HG03460 (cell line): ENCODE data around the gene ATP9B.

Experiments
- ATAC-seq: cut with Tn5 transposase; IDR thresholded peaks from one replicate; pipeline ENCODE4 v1.9.1; 2021; ENCODE audit not compliant: unreplicated experiment

Gene ATP9B

DNA sequence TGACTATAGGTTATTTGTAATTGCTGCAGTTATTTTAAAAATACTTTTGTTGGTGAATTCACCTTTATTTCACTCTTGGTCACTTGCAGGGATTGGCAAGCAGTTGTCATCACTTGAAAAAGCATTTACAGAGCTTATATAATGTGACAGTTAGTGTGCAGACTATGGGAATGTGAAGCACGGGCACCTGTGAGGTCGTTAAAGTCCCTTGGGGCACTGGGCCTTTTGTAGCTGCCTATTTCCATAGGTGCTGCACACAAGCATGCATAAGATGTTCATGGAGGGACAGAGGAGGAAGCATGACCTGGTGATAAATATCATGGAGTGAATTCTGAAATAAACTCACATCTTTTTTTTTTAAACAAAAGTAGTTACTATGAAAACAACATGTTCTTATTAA is 124.6 kb downstream of the ATP9B start:
- no peak for ATAC-seq

DNA sequence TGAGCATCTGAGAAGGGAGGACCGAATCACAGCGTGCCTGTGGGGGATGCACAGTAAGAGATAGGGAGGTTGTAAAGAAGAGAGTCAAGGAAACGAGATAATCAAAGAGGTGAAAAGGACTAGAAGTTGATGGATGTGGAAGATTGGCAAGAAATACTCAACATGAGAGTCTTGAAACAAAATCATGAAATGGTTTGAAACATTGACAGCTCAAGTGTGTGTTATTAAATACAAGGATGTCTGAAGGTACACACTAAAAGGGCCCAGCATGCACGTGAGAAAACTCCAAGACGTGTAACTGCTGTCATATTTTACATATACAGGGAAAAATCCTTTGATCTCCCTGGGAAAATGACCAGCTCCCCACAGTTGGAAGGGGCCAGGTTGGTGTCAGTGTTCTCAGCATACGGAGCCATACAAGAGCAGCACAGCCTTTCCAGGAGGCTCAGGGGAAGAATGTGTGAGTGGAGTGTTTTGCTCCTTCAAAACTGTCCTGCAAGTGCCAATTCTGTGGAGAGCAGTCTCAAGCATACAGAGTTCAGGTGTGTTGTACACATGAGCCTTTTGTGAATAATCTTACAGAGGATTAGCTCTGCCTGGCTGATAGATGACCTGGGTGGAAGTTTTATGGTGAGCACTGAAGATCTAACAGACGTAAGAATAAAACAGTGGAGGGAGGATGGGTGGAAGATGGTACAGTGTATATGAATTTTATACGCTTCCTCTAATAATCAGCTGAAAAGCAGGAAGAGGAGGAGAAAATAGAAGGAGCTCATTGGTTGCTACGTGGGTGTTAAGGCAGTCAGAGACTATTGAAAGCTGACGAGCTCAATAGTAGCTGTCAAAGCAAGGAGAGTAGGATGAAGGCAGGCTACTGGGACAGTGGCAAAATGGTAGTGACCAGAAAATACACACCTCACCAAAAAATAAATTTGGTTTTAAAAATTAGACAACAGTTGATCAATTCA is 126.8 kb downstream of the ATP9B start:
- ATAC-seq, result no peak

DNA sequence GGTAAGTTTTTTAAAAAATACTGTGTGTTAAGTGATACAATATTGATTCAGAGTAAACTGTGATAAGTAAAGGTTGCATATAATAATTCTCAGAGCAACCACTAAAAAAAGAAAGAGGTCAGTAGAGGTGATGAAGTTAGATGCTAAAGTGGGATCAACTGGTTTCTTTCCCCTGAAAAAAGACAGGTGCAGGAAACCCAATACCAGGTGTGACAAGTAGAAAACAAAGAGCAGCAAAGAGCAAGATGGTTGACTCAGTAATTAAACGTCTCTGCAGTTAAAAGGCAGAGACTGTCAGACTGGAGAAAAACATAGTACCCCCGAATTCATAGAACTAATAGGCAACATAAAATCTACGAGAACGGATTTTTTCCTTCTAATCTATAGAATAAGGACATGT is 128.3 kb downstream of the ATP9B start:
- ATAC-seq, result no peak

DNA sequence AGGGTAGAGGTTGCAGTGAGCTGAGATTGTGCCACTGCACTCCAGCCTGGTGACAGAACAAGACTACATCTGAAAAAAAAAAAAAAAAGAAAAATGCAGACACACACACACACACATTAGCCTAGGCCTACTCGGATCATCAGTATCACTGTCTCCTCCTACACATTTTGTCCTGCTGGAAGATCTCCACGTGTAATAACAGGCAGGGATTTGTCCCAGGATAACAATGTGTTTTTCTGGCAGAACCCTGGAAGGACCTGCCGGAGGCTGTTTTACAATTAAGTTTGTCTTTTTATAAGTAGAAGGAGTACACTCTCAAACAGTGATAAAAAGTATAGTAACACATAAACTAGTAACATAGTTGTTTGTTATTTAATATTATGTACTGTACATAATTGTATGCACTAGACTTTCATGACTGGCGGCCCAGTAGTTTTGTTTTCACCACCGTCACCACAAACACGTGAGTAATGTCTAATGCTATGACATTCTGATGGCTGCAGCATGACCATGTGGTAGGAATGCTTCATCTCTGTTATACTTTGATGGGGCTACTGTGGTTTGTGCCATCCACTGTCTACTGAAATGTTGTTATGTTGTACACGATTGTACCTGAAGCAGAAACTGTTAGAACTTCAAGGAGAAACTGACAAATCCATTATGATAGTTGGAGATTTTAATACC is 130.6 kb downstream of the ATP9B start:
- ATAC-seq, result no peak

DNA sequence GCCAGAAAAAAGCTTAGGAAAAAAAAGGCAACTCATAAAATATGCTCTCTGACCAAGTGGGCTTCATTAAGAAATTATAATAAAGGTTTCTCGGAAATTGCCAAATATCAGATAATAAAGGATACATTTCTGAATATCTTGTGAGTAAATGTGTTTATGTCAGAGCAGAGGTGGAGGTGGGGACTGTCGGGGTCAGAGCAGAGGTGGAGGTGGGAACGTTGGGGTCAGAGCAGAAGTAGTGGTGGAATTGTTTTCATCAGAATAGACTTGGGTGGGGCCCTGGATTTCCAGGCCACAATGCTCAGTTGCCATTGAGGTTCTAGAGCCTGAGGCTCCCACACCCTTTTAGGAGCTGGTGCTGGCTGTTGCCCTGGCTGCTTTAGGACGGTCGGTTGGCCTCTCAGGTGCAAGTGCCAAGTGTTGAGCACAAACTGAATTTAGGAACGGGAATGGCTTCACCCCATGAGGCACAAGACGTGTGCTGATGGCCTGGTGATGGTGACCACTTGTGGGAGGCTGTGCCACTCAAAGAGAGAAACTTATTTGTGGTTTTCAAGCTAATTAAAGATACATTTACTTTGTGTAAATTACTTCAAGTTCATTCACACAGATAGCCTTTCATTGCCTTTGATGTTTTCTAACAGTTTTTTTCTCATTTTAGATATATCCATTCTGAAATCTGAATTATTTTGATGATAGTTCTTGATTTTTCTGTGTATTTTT is 131.5 kb downstream of the ATP9B start:
- ATAC-seq, result no peak

DNA sequence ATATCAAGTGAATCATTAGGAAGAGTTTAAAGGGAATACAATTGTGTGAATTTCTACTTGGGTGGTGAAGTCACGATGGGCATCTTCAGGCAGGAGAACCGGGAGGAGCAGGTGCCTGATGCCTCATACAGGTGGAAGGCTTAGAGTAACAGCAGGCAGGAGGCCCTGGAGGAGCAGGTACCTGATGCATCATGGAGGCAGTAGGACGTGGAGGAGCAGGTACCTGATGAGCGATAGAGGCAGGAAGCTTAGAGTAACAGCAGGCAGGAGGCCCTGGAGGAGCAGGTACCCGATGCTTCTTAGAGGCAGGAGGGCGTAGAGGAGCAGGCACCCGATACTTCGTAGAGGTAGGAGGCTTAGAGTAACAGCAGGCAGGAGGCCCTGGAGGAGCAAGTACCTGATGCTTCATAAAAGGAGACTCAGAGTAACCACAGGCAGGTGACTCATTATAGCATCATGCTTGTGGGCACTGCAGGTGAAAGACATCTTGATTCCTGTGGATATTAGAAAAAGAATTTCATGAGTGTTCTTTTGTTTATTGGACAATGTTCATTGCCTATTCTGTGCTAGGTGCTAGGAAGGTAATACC is 133.9 kb downstream of the ATP9B start:
- no peak for ATAC-seq

DNA sequence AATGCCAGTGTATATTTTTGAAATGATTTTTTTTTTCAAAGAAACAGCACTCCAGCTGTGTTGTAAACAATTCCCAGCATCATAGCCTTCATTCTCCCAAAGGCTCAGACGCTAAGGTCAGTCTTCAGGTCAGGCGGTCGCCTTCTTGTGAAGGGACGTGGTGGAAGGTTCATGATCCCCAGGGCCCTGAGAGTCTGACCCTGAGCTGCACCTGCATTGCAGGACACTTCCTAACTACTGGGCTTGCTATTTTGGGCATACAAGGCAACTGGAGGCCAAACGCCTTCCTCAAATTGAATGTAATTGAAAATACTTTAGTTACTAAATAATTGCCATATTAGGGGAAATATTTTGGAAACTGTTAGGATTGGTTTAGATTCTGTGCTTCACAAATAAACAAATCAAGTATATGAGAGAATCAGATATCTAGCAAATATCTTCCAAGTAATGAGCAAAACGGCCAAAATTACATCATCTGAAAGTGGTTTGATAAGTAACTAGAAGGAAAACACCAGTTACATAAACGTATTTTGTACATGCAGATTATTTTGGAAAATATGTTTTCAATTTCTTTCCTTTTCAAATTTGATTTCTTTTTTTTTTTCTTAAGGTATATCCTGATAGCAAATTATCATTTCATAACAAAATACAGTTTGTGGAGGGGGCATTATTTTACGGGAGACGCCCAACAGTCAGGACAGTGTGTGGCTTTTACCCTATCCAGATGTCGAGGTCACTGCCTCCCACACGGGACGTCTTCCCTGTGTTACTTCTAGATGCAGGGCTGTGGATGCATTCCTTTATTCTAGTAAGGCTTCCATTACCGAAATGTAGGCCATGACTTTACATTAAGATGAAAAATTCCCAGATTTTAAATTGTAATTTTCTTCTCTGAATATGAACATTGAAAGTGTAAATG is 136.0 kb downstream of the ATP9B start:
- no peak for ATAC-seq

DNA sequence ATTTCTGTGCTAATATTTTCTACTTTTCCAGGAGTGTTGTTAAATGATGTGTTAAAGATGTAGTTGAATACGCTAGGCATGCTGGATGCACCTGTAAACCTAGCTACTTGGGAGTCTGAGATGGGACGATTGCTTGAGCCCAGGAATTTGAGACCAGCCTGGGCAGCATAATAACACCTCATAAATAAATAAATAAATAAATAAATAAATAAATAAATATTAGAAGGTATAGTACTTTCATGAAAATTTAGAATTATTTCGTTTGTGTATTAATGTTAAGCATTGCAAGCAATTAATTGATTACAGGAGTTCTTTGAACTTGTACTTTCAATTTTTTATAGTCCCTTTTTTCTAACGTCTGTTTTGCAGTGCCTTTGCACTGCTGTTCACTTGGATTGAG is 137.2 kb downstream of the ATP9B start:
- ATAC-seq, result no peak

DNA sequence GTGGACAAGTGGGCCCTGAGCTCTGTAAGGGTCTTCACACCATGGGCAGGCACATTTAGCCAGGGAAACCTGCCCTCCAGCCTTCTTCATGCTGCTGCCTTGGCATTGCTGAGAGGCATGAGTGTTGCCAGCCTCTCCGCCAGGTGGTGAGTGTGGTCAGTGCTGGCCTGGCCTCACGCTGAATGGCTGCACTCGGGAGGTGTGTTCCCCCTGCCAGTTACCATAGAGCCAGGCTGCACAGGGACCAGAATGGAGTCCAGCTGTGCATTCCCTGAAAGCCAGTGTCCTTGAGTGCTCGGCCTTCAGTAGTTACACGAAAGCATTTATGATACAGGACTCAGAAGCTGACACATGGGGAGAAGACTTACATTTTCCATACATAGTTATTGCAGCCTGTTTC is 139.7 kb downstream of the ATP9B start:
- no peak for ATAC-seq

DNA sequence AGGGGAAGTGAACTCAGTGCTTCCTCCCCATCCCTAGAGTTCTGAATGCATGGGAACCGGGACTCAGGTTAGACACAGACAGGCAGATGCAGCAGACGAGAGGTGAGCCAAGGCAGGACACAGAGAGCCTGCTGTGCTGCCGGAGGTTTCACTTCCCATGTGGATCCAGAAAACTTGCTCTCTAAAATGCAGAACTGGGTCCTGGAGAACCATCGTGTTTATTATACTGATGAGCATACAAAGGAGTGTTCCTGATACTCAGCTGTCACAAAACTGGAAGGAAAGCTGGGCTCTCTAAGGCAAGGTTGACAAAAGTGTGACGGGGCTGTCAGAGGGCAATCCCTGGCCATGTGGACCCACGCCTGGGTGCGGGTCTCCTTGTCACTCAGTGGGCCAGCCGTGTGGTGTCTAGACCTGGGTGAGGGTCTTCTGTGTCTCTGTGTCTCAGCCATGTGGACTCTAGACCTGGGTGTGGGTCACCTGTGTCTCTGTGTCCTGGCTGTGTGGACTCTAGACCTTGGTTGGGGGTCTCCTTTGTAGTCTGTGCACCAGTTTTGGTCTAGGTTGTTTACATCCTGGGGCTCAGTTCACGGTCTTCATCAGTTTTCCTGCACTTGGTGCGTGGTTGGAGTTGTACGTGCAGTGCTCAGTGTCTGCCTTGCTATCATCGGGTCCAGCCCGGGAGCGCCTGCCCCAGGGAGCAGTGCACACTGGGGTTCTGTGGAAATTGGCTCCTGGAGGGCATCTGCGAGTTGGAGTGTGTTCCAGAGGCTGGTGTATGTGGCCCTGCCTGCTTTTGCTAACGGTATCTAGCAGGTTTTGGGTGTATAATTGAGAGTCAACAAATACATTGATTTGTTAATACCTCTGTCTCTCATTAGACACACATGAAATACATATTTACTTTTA is 141.1 kb downstream of the ATP9B start:
- ATAC-seq, result no peak

DNA sequence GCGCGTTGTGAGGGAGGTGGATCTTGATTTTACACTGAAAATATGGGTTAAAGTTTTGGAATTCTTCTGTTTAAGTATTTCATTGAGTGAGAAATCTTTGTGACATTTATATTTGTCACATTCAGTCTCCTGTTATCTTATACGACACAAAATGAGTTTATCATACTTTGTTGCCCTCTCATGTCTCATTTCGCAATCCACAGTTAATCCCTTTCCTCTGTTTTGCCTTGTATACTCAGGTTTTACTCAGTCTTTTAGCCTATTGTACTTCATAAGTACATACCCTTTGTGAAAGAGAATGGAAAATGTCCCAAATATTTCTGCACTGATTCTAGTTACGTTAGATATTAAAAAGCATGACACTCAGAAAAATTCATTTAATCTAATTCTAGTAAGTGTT is 142.7 kb downstream of the ATP9B start:
- ATAC-seq, result no peak

DNA sequence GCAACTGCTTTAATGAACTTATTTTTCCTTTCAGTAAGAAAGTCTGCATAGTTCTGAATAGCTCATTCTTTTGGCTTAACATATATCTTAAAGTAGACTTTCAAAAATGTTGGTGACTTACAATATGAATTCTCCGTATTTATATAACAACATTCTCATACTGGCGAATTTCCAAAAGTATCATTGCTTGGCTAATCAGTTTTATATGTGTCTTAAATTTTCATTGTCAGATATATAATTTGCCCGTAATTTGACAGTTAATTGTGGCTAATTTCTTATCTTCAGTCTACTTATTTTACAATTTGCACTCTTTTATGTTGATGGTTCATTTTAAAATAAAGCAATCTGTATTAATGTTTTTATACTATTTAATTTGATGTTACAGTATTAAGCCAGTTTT is 144.9 kb downstream of the ATP9B start:
- no peak for ATAC-seq

DNA sequence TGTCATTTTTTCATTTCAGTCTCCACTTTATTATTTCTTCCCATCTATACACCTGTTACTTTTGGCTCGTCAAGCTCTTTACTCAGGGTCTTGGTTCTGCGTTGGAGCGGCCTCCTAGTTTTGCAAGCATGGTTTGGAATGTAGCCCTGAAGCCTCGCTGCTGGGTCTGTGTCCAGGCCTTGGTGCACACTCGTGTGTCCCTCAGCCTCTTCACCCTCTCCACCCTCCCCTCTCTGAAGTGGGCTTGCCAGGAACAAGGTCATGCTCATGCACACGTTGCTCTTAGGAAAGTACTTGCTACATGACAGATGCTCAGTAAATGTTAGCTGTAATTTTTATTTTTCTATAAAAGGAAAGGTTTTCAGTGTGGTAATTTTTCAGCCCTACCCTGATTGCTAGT is 147.0 kb downstream of the ATP9B start:
- no peak for ATAC-seq

DNA sequence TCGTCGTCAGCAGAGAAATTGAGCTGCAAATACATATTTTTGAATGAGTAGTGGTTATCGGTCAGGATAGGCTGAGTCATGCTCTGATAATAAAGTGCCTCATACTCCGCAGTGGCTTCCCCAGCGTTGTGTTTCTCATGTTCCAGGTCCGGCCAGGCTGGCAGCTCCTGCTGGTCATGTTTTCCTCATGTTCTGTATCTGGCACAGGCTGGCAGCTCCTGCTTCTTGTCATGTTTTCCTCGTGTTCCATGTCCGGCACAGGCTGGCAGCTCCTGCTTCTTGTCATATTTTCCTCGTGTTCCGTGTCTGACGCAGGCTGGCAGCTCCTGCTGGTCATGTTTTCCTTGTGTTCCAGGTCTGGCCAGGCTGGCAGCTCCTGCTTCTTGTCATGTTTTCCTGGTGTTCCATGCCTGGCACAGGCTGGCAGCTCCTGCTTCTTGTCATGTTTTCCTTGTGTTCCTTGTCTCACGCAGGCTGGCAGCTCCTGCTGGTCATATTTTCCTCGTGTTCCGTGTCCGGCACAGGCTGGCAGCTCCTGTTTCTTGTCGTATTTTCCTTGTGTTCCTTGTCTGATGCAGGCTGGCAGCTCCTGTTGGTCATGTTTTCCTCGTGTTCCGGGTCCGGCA is 148.9 kb downstream of the ATP9B start:
- ATAC-seq, result no peak

DNA sequence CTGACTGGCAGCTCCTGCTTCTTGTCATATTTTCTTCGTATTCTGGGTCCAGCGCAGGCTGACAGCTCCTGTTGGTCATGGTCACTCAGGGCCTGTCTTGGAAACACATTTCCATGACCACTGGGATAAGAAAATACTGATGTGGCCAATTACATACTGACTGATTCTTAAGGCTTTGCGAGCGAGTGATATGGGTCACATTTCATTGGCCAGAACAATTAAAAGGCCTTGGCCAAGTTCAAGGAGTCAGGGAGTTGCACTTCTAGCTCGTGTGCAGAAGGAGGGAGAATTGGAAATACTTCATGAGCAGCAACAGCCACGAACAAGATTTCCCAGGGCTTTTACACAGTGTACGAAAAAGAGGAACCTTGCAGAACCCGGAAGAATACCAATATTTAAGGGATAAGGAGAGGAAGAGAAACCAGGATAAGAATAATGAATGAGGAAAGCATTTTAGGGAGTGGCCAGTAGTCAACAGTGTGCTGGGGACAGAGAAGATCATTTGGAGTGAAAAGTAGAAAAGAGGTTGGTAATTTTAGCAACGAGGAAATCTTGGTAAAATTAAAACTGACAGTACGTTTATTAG is 149.5 kb downstream of the ATP9B start:
- no peak for ATAC-seq

DNA sequence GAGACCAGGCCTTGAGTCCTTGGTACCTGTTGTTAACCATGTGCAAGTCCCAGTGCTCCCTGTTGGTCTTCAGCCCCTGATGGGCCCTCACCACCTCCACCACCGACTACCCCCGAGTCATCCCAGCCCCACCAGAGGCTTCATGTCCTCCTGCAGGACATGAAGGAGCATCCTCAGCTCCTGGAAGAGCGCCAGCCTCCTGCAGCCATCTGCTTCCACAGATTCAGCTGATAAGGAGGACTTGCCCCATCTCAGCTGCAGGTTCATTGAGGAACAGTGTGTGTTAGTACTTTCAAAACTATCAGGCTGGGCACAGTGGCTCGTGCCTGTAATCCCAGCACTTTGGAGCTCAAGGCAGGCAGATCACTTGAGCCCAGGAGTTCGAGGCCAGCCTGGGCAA is 151.9 kb downstream of the ATP9B start:
- ATAC-seq, result no peak

DNA sequence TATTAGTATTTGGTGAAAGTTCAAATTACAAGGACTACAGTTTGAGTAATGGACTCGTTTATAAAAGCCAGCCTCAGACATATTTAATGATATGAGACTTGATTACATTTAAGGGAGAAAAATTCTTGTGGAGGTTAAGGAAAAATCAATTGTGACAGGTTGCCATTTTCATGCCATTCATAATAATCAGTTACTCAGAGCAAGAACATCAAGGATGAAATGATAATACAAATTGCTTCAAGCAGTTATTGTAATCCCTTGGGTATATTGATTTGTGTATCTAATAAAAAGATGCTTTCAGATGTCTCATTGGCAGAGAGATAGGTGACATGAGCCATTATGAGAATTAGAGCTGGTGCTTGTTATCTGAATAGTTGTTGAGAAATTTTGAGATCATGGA is 153.6 kb downstream of the ATP9B start:
- no peak for ATAC-seq

DNA sequence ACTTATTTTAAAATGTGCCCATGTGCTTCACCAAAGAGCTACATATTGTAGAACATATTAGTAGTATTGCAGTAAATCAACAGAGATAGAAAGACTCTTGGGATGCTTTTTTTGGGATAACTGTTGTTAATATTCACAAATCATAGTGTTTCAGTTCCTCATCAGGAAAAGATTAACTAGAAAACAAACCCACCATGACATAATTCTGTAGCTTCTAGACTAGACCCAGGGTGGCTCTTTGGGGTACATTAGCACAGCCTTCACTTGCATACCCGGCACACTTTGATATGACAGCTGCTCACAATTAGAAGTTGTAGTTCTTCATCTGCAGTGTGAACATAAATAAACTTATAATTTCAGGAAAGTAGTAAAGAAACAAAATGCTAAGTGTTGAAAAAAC is 154.2 kb downstream of the ATP9B start:
- no peak for ATAC-seq
